HCT116 (cell line): ENCODE data around the gene RRAS2. TPM values are rescaled to one million over a fixed set of nuclear protein-coding genes. Genes with fewer than 3 reads are reported as not detected.

ENCODE experiments used
- ATAC-seq: fragments of 200-7000 bp; cut with Tn5 transposase; 2 replicates; pipeline ENCODE4 v1.9.1; 2020; ENCODE audit warnings: mild to moderate bottlenecking, moderate library complexity
- BruUV-seq: library from RNA; stranded (reverse); fragments of 400-500 nt; replicated peaks from 2 replicates; lab custom pipeline; 2021; lab: Mats Ljungman, UMichigan
- CTCF ChIA-PET: fragments of 300-600 bp; sonication (Branson Sonifier 250); formaldehyde crosslinking; loops from one replicate; lab custom pipeline; 2021; ENCODE audit warnings: antibody characterized with exemption; lab: Charles Lee
- POLR2A ChIA-PET: fragments of 300-600, 350-600 bp; sonication (Branson Sonifier 250); formaldehyde crosslinking; loops from one replicate; lab custom pipeline; 2021; ENCODE audit warnings: antibody characterized with exemption; lab: Charles Lee
- RAD21 ChIA-PET, 2 experiments: fragments of 300-600 bp; sonication (Branson Sonifier 250); formaldehyde crosslinking; loops; one replicate each; lab custom pipeline; 2023; ENCODE audit warnings: low total read pairs in 2 of 2; ENCODE audit not compliant: uncharacterized antibody in 2 of 2, unreplicated experiment in 2 of 2, low non-redundant PET in 1 of 2; lab: Charles Lee
- DNase-seq: peaks from one replicate; pipeline ENCODE4 v3.0.0-alpha.2; 2010; ENCODE audit warnings: low read depth, low spot score
- H2AFZ ChIP-seq: fragments of 200-600 bp; shearing (Covaris generic), sonication (generic); 2 replicates; pipeline ENCODE4 v1.6.1; 2017; ENCODE audit warnings: low read depth, mixed run types, mixed read lengths, antibody characterized with exemption, low read length; ENCODE audit not compliant: poor library complexity, severe bottlenecking
- H3K27ac ChIP-seq: 2 replicates; pipeline ENCODE4 v1.5.1; 2012; ENCODE audit warnings: low read depth, low read length
- H3K27me3 ChIP-seq: fragments of 200-600 bp; sonication (generic); 2 replicates; pipeline ENCODE4 v1.6.1; 2016; ENCODE audit warnings: mixed run types, low read length, mixed read lengths; ENCODE audit not compliant: insufficient read depth
- H3K36me3 ChIP-seq, 2 experiments: fragments of 200-500 bp in 1 of 2; fragments of 200-600 bp in 1 of 2; sonication (Bioruptor generic) in 1 of 2; sonication (generic) in 1 of 2; 2 replicates each; pipeline versions ENCODE4 v1.5.1 to v1.6.1; 2014 to 2016; ENCODE audit warnings: low read length in 2 of 2, inconsistent platforms in 1 of 2, mixed read lengths in 1 of 2, mixed run types in 1 of 2; ENCODE audit not compliant: insufficient read depth in 2 of 2, control insufficient read depth in 1 of 2
- H3K4me1 ChIP-seq, 2 experiments: fragments of 200-600 bp in 1 of 2; sonication (generic) in 1 of 2; 2 replicates each; pipeline versions ENCODE4 v1.5.1 to v1.6.1; 2012 to 2017; ENCODE audit warnings: low read length in 2 of 2, inconsistent platforms in 1 of 2, mild to moderate bottlenecking in 1 of 2, mixed read lengths in 1 of 2, mixed run types in 1 of 2, moderate library complexity in 1 of 2; ENCODE audit not compliant: insufficient read depth in 2 of 2, control insufficient read depth in 1 of 2
- H3K4me2 ChIP-seq: fragments of 200-600 bp; sonication (generic); 2 replicates; pipeline ENCODE4 v1.6.1; 2017; ENCODE audit warnings: mixed run types, low read length, mixed read lengths
- H3K4me3 ChIP-seq, 2 experiments: fragments of 200-600 bp in 1 of 2; sonication (generic) in 1 of 2; replicated peaks in 1 of 2; 2 replicates each; pipeline ENCODE4 v1.5.1; 2011 to 2016; ENCODE audit warnings: low read length in 2 of 2, control low read depth in 1 of 2, low read depth in 1 of 2, mild to moderate bottlenecking in 1 of 2, mixed read lengths in 1 of 2, mixed run types in 1 of 2
- H3K79me2 ChIP-seq: fragments of 200-600 bp; sonication (generic); 2 replicates; pipeline ENCODE4 v1.6.1; 2017; ENCODE audit warnings: mild to moderate bottlenecking, mixed run types, low read length, moderate library complexity, mixed read lengths; ENCODE audit not compliant: insufficient read depth
- H3K9ac ChIP-seq: fragments of 200-600 bp; sonication (generic); 2 replicates; pipeline ENCODE4 v1.6.1; 2016; ENCODE audit warnings: low read length, mixed read lengths
- H3K9me2 ChIP-seq: fragments of 200-600 bp; sonication (generic), shearing (Covaris generic); 2 replicates; pipeline ENCODE4 v1.6.1; 2017; ENCODE audit warnings: mixed run types, mild to moderate bottlenecking, moderate library complexity; ENCODE audit not compliant: insufficient read depth
- H3K9me3 ChIP-seq, 2 experiments: fragments of 200-500 bp in 1 of 2; fragments of 200-600 bp in 1 of 2; sonication (Bioruptor generic) in 1 of 2; sonication (generic) in 1 of 2; 2 replicates each; pipeline ENCODE4 v1.6.1; 2014 to 2017; ENCODE audit warnings: low read length in 2 of 2, mixed read lengths in 2 of 2, inconsistent platforms in 1 of 2, low read depth in 1 of 2, mild to moderate bottlenecking in 1 of 2, mixed run types in 1 of 2, moderate library complexity in 1 of 2; ENCODE audit not compliant: control insufficient read depth in 1 of 2, insufficient read depth in 1 of 2
- H4K20me1 ChIP-seq: fragments of 200-600 bp; sonication (generic), shearing (Covaris generic); 2 replicates; pipeline ENCODE4 v1.6.1; 2017; ENCODE audit warnings: mixed run types, mild to moderate bottlenecking, moderate library complexity; ENCODE audit not compliant: insufficient read depth
- CEBPB ChIP-seq: IDR thresholded peaks from 2 replicates; pipeline ENCODE4 v1.6.1; 2012; ENCODE audit warnings: low read depth
- EGR1 ChIP-seq: IDR thresholded peaks from 2 replicates; pipeline ENCODE4 v1.6.1; 2012; ENCODE audit warnings: low read depth
- ELF1 ChIP-seq: IDR thresholded peaks from 2 replicates; pipeline ENCODE4 v1.6.1; 2012; ENCODE audit warnings: low read depth, borderline replicate concordance
- EZH2 ChIP-seq: fragments of 200-600 bp; sonication (generic); IDR thresholded peaks from 2 replicates; pipeline ENCODE4 v1.6.1; 2017; ENCODE audit warnings: antibody characterized with exemption, mixed run types
- EZH2phosphoT487 ChIP-seq: fragments of 200-600 bp; IDR thresholded peaks from 2 replicates; pipeline ENCODE4 v1.6.1; 2018; ENCODE audit warnings: antibody characterized with exemption, borderline replicate concordance
- FOSL1 ChIP-seq: IDR thresholded peaks from 2 replicates; pipeline ENCODE4 v1.6.1; 2012; ENCODE audit warnings: low read depth
- JUND ChIP-seq: IDR thresholded peaks from 2 replicates; pipeline ENCODE4 v1.6.1; 2012
- POLR2A ChIP-seq: IDR thresholded peaks from 2 replicates; pipeline ENCODE4 v1.7.0; 2011; ENCODE audit warnings: borderline replicate concordance; ENCODE audit not compliant: insufficient read depth, insufficient read length; ENCODE audit errors: extremely low read depth
- POLR2AphosphoS5 ChIP-seq: IDR thresholded peaks from 2 replicates; pipeline ENCODE4 v1.6.1; 2011; ENCODE audit warnings: mild to moderate bottlenecking, low read depth, low read length, moderate library complexity
- RAD21 ChIP-seq: IDR thresholded peaks from 2 replicates; pipeline ENCODE4 v1.6.1; 2012; ENCODE audit warnings: low read depth, mild to moderate bottlenecking
- REST ChIP-seq: IDR thresholded peaks from 2 replicates; pipeline ENCODE4 v1.6.1; 2012; ENCODE audit warnings: low read depth
- SIN3A ChIP-seq: IDR thresholded peaks from 2 replicates; pipeline ENCODE4 v1.6.1; 2012; ENCODE audit warnings: low read depth
- SRF ChIP-seq: IDR thresholded peaks from 2 replicates; pipeline ENCODE4 v1.6.1; 2012; ENCODE audit warnings: low read depth
- TCF7L2 ChIP-seq: IDR thresholded peaks from 2 replicates; pipeline ENCODE4 v1.7.0; 2011; ENCODE audit warnings: borderline replicate concordance, inconsistent platforms; ENCODE audit not compliant: insufficient read depth, insufficient read length; ENCODE audit errors: extremely low read depth
- YY1 ChIP-seq: IDR thresholded peaks from 2 replicates; pipeline ENCODE4 v1.6.1; 2011; ENCODE audit warnings: low read length, low read depth, moderate library complexity, mild to moderate bottlenecking; ENCODE audit not compliant: insufficient replicate concordance; ENCODE audit errors: extremely low read depth
- ZNF274 ChIP-seq: fragments of 200-500 bp; sonication (Bioruptor generic); IDR thresholded peaks from 2 replicates; pipeline ENCODE4 v1.6.1; 2014; ENCODE audit warnings: mild to moderate bottlenecking, low read depth, low read length, inconsistent platforms
- intact Hi-C: fragments of 100-400 bp; cut with micrococcal nuclease; formaldehyde crosslinking; loops from 2 replicates; pipeline ENCODE4 v1.10.0; 2022
- total RNA-seq: library from RNA; stranded (reverse); gene quantifications from one replicate; pipeline ENCODE4 v1.2.1, GENCODE V29; 2021; ENCODE audit not compliant: unreplicated experiment
- TF ChIP-seq, protein P1 (sequence below): IDR thresholded peaks from 2 replicates; pipeline ENCODE4 v1.6.1; 2011; ENCODE audit warnings: mild to moderate bottlenecking, low read length, moderate library complexity; ENCODE audit not compliant: insufficient replicate concordance; ENCODE audit errors: extremely low read depth
- TF ChIP-seq, protein P2 (sequence below): IDR thresholded peaks from 2 replicates; pipeline ENCODE4 v1.6.1; 2012
- TF ChIP-seq, protein P3 (sequence below): IDR thresholded peaks from 2 replicates; pipeline ENCODE4 v1.6.1; 2012

Gene RRAS2
- total RNA-seq, 1 experiment from 2014 or later: 54.5 TPM

DNA sequence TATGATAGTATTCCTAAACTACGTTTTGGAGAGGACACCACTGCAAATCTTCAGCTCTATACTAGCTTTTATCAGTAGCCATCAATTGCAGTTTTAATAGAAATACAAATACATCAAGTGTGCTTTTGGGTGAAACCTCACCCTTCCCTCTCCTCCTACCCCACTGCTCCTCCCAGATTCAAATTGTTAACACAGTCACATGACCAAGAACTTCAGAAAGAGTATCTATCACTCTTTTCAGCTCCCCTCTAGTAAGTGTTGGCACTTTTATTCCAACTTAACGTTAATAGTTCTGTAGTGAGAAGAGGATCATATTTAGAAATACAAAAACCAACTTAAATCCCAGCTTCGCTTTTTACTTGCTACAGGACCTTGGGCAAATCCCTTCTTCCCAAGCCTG lies 17.0 kb downstream of the RRAS2 start:
- intact Hi-C loops: no loop called here
- DNase-seq: no peak
- no peak overlapping the region for H3K4me2 ChIP-seq
- no peak overlapping the region for H3K4me3 ChIP-seq
- H3K9me2 ChIP-seq: no peaks in the 10 kb centered on the region
- H3K36me3 ChIP-seq: peaks cover 0 to 13% of the 10 kb centered on the region in 2 experiments; a peak in 1 of 4 replicates
- H2AFZ ChIP-seq: no peak overlapping the region
- TF ChIP-seq TCF7L2 (no peak), ELF1 (no peak), FOSL1 (no peak), POLR2AphosphoS5 (no peak), REST (no peak), JUND (no peak), SRF (no peak), SIN3A (no peak), ZNF274 (no peak), EZH2 (no peak), RAD21 (no peak), EZH2phosphoT487 (no peak), YY1 (no peak), CEBPB (no peak), EGR1 (no peak), POLR2A (no peak)
- TF ChIP-seq, protein P1, sequence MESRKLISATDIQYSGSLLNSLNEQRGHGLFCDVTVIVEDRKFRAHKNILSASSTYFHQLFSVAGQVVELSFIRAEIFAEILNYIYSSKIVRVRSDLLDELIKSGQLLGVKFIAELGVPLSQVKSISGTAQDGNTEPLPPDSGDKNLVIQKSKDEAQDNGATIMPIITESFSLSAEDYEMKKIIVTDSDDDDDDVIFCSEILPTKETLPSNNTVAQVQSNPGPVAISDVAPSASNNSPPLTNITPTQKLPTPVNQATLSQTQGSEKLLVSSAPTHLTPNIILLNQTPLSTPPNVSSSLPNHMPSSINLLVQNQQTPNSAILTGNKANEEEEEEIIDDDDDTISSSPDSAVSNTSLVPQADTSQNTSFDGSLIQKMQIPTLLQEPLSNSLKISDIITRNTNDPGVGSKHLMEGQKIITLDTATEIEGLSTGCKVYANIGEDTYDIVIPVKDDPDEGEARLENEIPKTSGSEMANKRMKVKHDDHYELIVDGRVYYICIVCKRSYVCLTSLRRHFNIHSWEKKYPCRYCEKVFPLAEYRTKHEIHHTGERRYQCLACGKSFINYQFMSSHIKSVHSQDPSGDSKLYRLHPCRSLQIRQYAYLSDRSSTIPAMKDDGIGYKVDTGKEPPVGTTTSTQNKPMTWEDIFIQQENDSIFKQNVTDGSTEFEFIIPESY: no peak
- TF ChIP-seq, protein P2, sequence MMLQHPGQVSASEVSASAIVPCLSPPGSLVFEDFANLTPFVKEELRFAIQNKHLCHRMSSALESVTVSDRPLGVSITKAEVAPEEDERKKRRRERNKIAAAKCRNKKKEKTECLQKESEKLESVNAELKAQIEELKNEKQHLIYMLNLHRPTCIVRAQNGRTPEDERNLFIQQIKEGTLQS: no peak
- TF ChIP-seq, protein P3, sequence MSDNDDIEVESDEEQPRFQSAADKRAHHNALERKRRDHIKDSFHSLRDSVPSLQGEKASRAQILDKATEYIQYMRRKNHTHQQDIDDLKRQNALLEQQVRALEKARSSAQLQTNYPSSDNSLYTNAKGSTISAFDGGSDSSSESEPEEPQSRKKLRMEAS: no peak
- 0 out of 4 replicates have a peak, but pooled peaks cover 0 to 8% of the 10 kb centered on the region in 2 experiments for H3K9me3 ChIP-seq
- no TSS peak for BruUV-seq
- no peak for ATAC-seq
- no peaks in the 10 kb centered on the region for H3K27me3 ChIP-seq
- ChIA-PET POLR2A (no interaction called here), RAD21 (no interaction called here), CTCF (no interaction called here)
- peaks cover 98% of the 10 kb centered on the region for H3K79me2 ChIP-seq
- no peak overlapping the region for H3K27ac ChIP-seq
- H3K4me1 ChIP-seq: peaks cover 0 to 16% of the 10 kb centered on the region in 2 experiments; a peak in 2 of 4 replicates
- no peaks in the 10 kb centered on the region; the same call in 1 of the 2 replicates for H4K20me1 ChIP-seq
- no peak overlapping the region for H3K9ac ChIP-seq
